HG03342 (cell line): ENCODE measurements around the gene CARD10.

ENCODE experiments used
- ATAC-seq: cut with Tn5 transposase; IDR thresholded peaks from one replicate; pipeline ENCODE4 v1.9.1; 2021; ENCODE audit warnings: mild to moderate bottlenecking, moderate library complexity; ENCODE audit not compliant: unreplicated experiment

The CARD10 gene

GRCh38 chr22:37519268-37520195 is at the start of gene CARD10:
TSS of gene CARD10 (minus strand) at chr22:37519415. CDS start at chr22:37519200, 215 bp downstream.
- no peak for ATAC-seq

- ATAC-seq = no peak
Observed at GRCh38 chr22:37568448-37569008, 49.3 kb upstream of the CARD10 start.

GRCh38 chr22:37568012-37568411 is 48.8 kb upstream of the CARD10 start:
- no peak for ATAC-seq

GRCh38 chr22:37566903-37567798 is 47.9 kb upstream of the CARD10 start:
- no peak for ATAC-seq

- ATAC-seq = no peak
Observed at GRCh38 chr22:37566329-37566837, 47.2 kb upstream of the CARD10 start.

GRCh38 chr22:37565830-37566229 is 46.6 kb upstream of the CARD10 start:
- no peak for ATAC-seq

- ATAC-seq = no peak
Observed at GRCh38 chr22:37564111-37564711, 45.0 kb upstream of the CARD10 start.

- no peak for ATAC-seq
Observed at GRCh38 chr22:37563153-37564081, 44.2 kb upstream of the CARD10 start.

GRCh38 chr22:37562049-37562875 is 43.0 kb upstream of the CARD10 start:
- no peak for ATAC-seq

- ATAC-seq = no peak
Observed at GRCh38 chr22:37561212-37562048, 42.2 kb upstream of the CARD10 start.

- ATAC-seq = no peak
Observed at GRCh38 chr22:37560608-37561211, 41.5 kb upstream of the CARD10 start.

GRCh38 chr22:37559901-37560607 is 40.8 kb upstream of the CARD10 start, which contains the start of gene CDC42EP1:
TSS of gene CDC42EP1 (plus strand) at chr22:37560480. CDS start at chr22:37566350, 5,870 bp downstream.
- no peak for ATAC-seq

- no peak for ATAC-seq
Observed at GRCh38 chr22:37559521-37559900, 40.3 kb upstream of the CARD10 start.

- ATAC-seq = no peak
Observed at GRCh38 chr22:37558815-37559214, 39.6 kb upstream of the CARD10 start.

GRCh38 chr22:37557321-37558001 is 38.2 kb upstream of the CARD10 start:
- ATAC-seq = no peak

GRCh38 chr22:37556710-37557109 is 37.5 kb upstream of the CARD10 start:
- ATAC-seq = no peak
